Measurements from ENCODE around the gene FAIM. TPM values are rescaled to one million over a fixed set of nuclear protein-coding genes. Genes with fewer than 3 reads are reported as not detected.
"Not testable (repeated sequence)": the region's sequence is repeated elsewhere in the genome, so short reads cannot be mapped to it uniquely, and the experiment has no call there.

The FAIM gene, protein sequence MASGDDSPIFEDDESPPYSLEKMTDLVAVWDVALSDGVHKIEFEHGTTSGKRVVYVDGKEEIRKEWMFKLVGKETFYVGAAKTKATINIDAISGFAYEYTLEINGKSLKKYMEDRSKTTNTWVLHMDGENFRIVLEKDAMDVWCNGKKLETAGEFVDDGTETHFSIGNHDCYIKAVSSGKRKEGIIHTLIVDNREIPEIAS
- total RNA-seq (1 to 10 TPM; 2.6 to 7.9 (median 5.6) TPM), polyA plus RNA-seq (10 to 100 TPM in 1 of 3 donors, 1 to 10 TPM in 2; 6.0 to 11.1 (median 9.0) TPM)
- long read RNA-seq, donor 1, partial matches to known transcripts = 0 of 7 reads
- long read RNA-seq, donor 1, other reads (novel, unspliced or antisense) = 0 of 7 reads
- long read RNA-seq, donor 2, transcript FAIM-204 (5 exons, 946 nt) = major isoform, 5 of 6 reads
- long read RNA-seq, donor 2, partial matches to known transcripts = 0 of 6 reads
- long read RNA-seq, donor 2, other reads (novel, unspliced or antisense) = 0 of 6 reads

DNA sequence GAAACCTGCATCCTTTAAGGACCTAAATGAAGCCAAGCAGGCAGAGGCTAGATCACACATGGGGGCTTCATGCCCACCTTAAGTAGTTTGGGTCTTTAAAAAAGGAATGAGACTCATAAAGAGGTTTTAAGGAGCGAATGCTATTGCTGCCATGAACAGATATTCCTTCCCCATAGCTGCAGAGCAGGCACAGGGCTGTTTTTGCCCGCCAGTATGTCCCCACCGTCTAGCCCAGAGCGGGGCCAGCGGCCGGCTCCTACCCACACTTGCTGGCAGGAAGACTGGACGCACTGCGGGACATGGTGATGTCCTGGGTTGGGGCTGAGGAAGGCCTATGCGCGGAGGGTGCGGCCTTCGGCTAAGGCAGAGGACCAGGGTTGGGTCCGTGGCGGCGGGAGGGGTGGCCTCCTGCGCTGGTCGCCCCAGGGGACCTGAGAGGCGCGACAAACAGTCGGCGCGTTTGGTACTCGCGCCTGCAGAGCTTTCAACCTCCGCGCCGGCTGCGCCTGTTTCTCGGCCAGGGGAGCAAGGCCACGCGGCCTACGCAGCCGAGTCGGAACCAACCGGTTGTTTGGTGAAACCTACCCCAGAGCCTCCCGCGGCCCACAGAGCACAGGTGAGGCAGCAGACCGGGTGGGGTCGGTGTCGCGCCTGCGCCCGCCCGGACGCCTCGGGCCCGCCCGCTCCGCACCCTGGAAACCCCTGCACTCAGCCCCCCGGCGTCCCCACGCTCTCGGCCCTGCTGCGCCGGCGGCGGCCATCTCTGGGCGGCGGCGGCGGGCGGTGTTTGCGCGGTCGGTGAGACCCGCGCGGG is at the start of gene FAIM:
Gene FAIM, plus strand, starts transcription at position 450 of the 814 bp plus-strand sequence. CDS start 10,956 bp downstream, outside the sequence.
- peak; percentile 94 for DNase-seq
- Histone ChIP-seq H3K9me3 (no peaks in the 10 kb centered on the region), H3K27ac (peak within 1 kb of the TSS; percentile 87 to 96 (median 92)), H3K36me3 (no peaks in the 10 kb centered on the region), H3K4me1 (peaks cover 4 to 21% (median 15%) of the 10 kb centered on the region in 6 donors), H3K4me3 (peak within 1 kb of the TSS; percentile 61 to 91 (median 66)), H3K27me3 (replicated peaks in 1 of 7) (no peaks in the 10 kb centered on the region)
- intact Hi-C loops (cut with DNase I; ENCODE audit: low total_unique reads) = no loop called here
- TF ChIP-seq, protein P1, sequence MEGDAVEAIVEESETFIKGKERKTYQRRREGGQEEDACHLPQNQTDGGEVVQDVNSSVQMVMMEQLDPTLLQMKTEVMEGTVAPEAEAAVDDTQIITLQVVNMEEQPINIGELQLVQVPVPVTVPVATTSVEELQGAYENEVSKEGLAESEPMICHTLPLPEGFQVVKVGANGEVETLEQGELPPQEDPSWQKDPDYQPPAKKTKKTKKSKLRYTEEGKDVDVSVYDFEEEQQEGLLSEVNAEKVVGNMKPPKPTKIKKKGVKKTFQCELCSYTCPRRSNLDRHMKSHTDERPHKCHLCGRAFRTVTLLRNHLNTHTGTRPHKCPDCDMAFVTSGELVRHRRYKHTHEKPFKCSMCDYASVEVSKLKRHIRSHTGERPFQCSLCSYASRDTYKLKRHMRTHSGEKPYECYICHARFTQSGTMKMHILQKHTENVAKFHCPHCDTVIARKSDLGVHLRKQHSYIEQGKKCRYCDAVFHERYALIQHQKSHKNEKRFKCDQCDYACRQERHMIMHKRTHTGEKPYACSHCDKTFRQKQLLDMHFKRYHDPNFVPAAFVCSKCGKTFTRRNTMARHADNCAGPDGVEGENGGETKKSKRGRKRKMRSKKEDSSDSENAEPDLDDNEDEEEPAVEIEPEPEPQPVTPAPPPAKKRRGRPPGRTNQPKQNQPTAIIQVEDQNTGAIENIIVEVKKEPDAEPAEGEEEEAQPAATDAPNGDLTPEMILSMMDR (IDR thresholded peaks at IDR 0.05 in 8 of 11, conservative IDR thresholded peaks at IDR 0.05 in 3 of 11) = no peak
- TF ChIP-seq POLR2AphosphoS5 (IDR thresholded peaks at IDR 0.05) (peak; percentile 32 to 75 (median 74)), POLR2A (IDR thresholded peaks at IDR 0.05) (no peak)
- 3 to 7% (median 4%) methylated on average over 17 to 68 of the region's 68 CpGs for WGBS, 5 donors

DNA sequence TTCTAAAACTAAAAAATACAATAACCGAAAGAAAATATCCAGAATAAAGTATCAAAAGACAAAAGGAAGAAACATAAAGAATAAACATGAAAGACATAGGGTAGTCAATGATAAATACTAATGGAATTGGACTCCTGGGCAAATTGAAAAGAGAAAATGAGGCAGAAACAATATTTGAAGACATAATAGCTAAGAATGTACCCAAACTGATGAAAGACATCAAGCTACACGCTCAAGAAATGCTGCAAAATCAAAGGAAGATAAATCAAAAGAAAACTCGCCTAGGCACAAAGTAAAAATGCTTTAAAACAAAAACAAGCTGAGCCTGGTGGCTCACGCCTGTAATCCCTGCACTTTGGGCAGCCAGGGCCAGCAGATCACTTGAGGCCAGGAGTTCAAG is 49.4 kb upstream of the FAIM start:
- Histone ChIP-seq H3K4me3 (no peak overlapping the region), H3K4me1 (no peaks in the 10 kb centered on the region), H3K36me3 (peaks cover 0 to 44% (median 12%) of the 10 kb centered on the region in 6 donors), H3K27me3 (replicated peaks in 1 of 7) (no peaks in the 10 kb centered on the region), H3K27ac (no peak overlapping the region), H3K9me3 (peaks cover 0 to 68% (median 57%) of the 10 kb centered on the region in 8 donors)
- 65 to 99% (median 83%) methylated on average over 4 of the region's 4 CpGs for WGBS, 5 donors
- DNase-seq = no peak
- intact Hi-C loops (cut with DNase I; ENCODE audit: low total_unique reads) = no loop called here
- TF ChIP-seq, protein P1 (IDR thresholded peaks at IDR 0.05 in 8 of 11, conservative IDR thresholded peaks at IDR 0.05 in 3 of 11) = no peak
- TF ChIP-seq POLR2AphosphoS5 (IDR thresholded peaks at IDR 0.05) = no peak
- TF ChIP-seq POLR2A (IDR thresholded peaks at IDR 0.05) = no peak

DNA sequence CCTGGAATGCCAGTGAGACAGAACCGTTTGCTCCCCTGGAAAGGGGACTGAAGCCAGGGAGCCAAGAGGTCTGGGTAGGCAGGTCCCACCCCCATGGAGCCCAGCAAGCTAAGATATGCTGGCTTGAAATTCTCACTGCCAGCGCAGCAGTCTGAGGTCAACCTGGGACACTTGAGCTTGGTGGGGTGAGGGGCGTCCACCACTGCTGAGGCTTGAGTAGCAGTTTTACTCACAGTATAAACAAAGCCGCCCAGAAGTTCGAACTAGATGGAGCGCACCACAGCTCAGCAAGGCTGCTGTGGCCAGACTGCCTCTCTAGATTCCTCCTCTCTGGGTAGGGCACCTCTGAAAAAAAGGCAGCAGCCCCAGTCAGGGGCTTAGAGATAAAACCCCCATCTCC is 48.1 kb upstream of the FAIM start:
- no peak for DNase-seq
- no peak overlapping the region for H3K4me3 ChIP-seq
- intact Hi-C loops (cut with DNase I; ENCODE audit: low total_unique reads) = no loop called here
- no peaks in the 10 kb centered on the region for H3K4me1 ChIP-seq
- 89 to 97% (median 95%) methylated on average over 6 of the region's 6 CpGs for WGBS, 5 donors
- H3K36me3 ChIP-seq = peaks cover 0 to 39% (median 12%) of the 10 kb centered on the region in 6 donors
- H3K27me3 ChIP-seq (replicated peaks in 1 of 7) = no peaks in the 10 kb centered on the region
- TF ChIP-seq POLR2A (IDR thresholded peaks at IDR 0.05) (no peak), POLR2AphosphoS5 (IDR thresholded peaks at IDR 0.05) (no peak)
- TF ChIP-seq, protein P1 (IDR thresholded peaks at IDR 0.05 in 8 of 11, conservative IDR thresholded peaks at IDR 0.05 in 3 of 11) = no peak
- peaks cover 0 to 55% (median 48%) of the 10 kb centered on the region in 8 donors for H3K9me3 ChIP-seq
- H3K27ac ChIP-seq = no peak overlapping the region

DNA sequence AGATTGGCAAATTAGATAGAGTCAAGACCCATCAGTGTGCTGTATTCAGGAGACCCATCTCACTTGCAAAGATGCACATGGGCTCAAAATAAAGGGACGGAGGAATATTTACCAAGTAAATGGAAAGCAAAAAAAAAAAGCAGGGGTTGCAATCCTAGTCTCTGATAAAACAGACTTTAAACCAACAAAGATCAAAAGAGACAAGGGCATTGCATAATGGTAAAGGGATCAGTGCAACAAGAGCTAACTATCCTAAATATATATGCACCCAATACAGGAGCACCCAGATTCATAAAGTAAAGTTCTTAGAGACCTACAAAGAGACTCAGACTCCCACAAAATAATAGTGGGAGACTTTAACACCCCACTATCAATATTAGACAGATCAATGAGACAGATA is 45.7 kb upstream of the FAIM start:
- 91 to 98% (median 96%) methylated on average over 1 of the region's 1 CpG for WGBS, 5 donors
- not testable (repeated sequence) for H3K27ac ChIP-seq

DNA sequence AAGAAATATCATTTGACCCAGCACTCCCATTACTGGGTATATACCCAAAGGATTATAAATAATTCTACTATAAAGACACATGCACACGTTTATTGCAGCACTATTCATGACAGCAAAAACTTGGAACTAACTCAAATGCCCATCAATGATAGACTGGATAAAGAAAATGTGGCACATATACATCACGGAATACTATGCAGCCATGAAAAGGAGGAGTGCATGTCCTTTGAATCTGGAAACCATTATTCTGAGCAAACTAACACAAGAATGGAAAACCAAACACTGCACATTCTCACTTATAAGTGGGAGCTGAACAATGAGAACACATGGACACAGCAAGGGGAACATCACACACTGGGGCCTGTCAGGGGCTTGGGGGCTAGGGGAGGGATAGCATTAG is 42.3 kb upstream of the FAIM start:
- 50 to 91% (median 82%) methylated on average over 2 of the region's 2 CpGs for WGBS, 5 donors

More for the DNA sequence above, 45.7 kb upstream of the FAIM start:
- H3K4me3 ChIP-seq; intact Hi-C loops (cut with DNase I; ENCODE audit: low total_unique reads); H3K4me1 ChIP-seq; H3K27me3 ChIP-seq (replicated peaks in 1 of 7); DNase-seq: not testable (repeated sequence)
- H3K36me3 ChIP-seq = peaks cover 0 to 34% (median 12%) of the 10 kb centered on the region in 6 donors
- H3K9me3 ChIP-seq = peaks cover 0 to 37% (median 26%) of the 10 kb centered on the region in 8 donors

More for the DNA sequence above, 42.3 kb upstream of the FAIM start:
- H3K4me3 ChIP-seq; H3K4me1 ChIP-seq; H3K27me3 ChIP-seq (replicated peaks in 1 of 7); DNase-seq; H3K9me3 ChIP-seq; intact Hi-C loops (cut with DNase I; ENCODE audit: low total_unique reads); H3K27ac ChIP-seq: not testable (repeated sequence)
- H3K36me3 ChIP-seq = peaks cover 0 to 16% (median 3%) of the 10 kb centered on the region in 6 donors
